Natural killer cell (primary cell): ENCODE data around the gene LHPP. TPM values are rescaled to one million over a fixed set of nuclear protein-coding genes. Genes with fewer than 3 reads are reported as not detected.

Source experiments
- ATAC-seq, 3 donors: fragments of 150-1000 bp in 2 of 3; fragments of 200-7000 bp in 1 of 3; cut with Tn5 transposase; 1 replicate in 1 of 3; 2 replicates in 2 of 3; pipeline ENCODE4 v1.10.0; 2021; ENCODE audit warnings: mild to moderate bottlenecking in 2 of 3, moderate library complexity in 2 of 3
- DNase-seq, 2 donors: peaks; one replicate each; pipeline versions ENCODE4 v3.0.0 to v3.0.0-alpha.2; 2013 to 2021; ENCODE audit warnings: mixed read lengths in 1 of 2
- H3K27ac ChIP-seq: one replicate; pipeline ENCODE4 v1.5.1; 2013; ENCODE audit warnings: mild to moderate bottlenecking, low read length
- H3K27me3 ChIP-seq: one replicate; pipeline ENCODE4 v1.6.1; 2013; ENCODE audit warnings: low read length; ENCODE audit not compliant: control insufficient read depth, insufficient read depth
- H3K36me3 ChIP-seq: one replicate; pipeline ENCODE4 v1.6.1; 2013; ENCODE audit warnings: low read length; ENCODE audit not compliant: control insufficient read depth, insufficient read depth
- H3K4me1 ChIP-seq: one replicate; pipeline ENCODE4 v1.6.1; 2013; ENCODE audit warnings: low read length; ENCODE audit not compliant: control insufficient read depth, insufficient read depth
- H3K4me3 ChIP-seq: one replicate; pipeline ENCODE4 v1.5.1; 2013; ENCODE audit warnings: low read length
- H3K9me3 ChIP-seq: one replicate; pipeline ENCODE4 v1.6.1; 2013; ENCODE audit warnings: low read length; ENCODE audit not compliant: control insufficient read depth, insufficient read depth
- H3K27ac Mint-ChIP-seq, 2 donors: one replicate each; pipeline ENCODE4 v1.8.0; 2022; ENCODE audit warnings: mild to moderate bottlenecking in 2 of 2, mixed read lengths in 2 of 2, moderate library complexity in 1 of 2
- H3K27me3 Mint-ChIP-seq, 2 donors: one replicate each; pipeline ENCODE4 v1.8.0; 2022; ENCODE audit warnings: low read depth in 2 of 2, mixed read lengths in 2 of 2
- H3K36me3 Mint-ChIP-seq: one replicate; pipeline ENCODE4 v1.8.0; 2022; ENCODE audit warnings: mixed read lengths
- H3K4me1 Mint-ChIP-seq, 2 donors: one replicate each; pipeline ENCODE4 v1.8.0; 2022; ENCODE audit warnings: mixed read lengths in 2 of 2
- H3K4me3 Mint-ChIP-seq: one replicate; pipeline ENCODE4 v1.8.0; 2022; ENCODE audit warnings: mild to moderate bottlenecking, moderate library complexity, mixed read lengths
- H3K9me3 Mint-ChIP-seq, 2 donors: one replicate each; pipeline ENCODE4 v1.8.0; 2022; ENCODE audit warnings: mixed read lengths in 2 of 2
- CTCF ChIP-seq: fragments of 200-600 bp; IDR thresholded peaks from one replicate; pipeline ENCODE4 v1.8.0; 2022; ENCODE audit warnings: antibody characterized with exemption
- WGBS: methylation state at CpG from one replicate; pipeline ENCODE4 v1.1.7; 2013; ENCODE audit warnings: missing lambda C conversion rate; ENCODE audit not compliant: insufficient coverage; 5-methylcytosine and 5-hydroxymethylcytosine counted together
- intact Hi-C: fragments of 100-400 bp; cut with micrococcal nuclease; formaldehyde crosslinking; loops from one replicate; pipeline ENCODE4 v1.14.2; 2022
- total RNA-seq, 4 donors: library from RNA; stranded (reverse); fragments of 120-200 nt in 1 of 4; gene quantifications; one replicate each; pipeline versions ENCODE4 v1.2.3 to v1.2.4, GENCODE V29; 2013 to 2022

LHPP gene
- total RNA-seq, 3 donors from 2014 or later (not counting 1 experiment from before 2014, with no cell fraction given): 12.3 to 19.3 (median 14.8) TPM

- H3K27me3 Mint-ChIP-seq: no peaks in the 10 kb centered on the region
- Histone ChIP-seq H3K27ac (no peak overlapping the region), H3K36me3 (no peaks in the 10 kb centered on the region), H3K9me3 (peaks cover 4% of the 10 kb centered on the region), H3K4me1 (peaks cover 5% of the 10 kb centered on the region), H3K4me3 (no peak overlapping the region), H3K27me3 (no peaks in the 10 kb centered on the region)
- no peak for TF ChIP-seq CTCF
- H3K4me1 Mint-ChIP-seq: peaks cover 0 to 10% of the 10 kb centered on the region in 2 donors
- no peak for DNase-seq
- intact Hi-C loops: no loop called here
- no peak overlapping the region for H3K27ac Mint-ChIP-seq
- no peak for ATAC-seq
- no peak overlapping the region for H3K4me3 Mint-ChIP-seq
- H3K9me3 Mint-ChIP-seq: peaks cover 0 to 4% of the 10 kb centered on the region in 2 donors
- WGBS: 93% methylated on average over 9 of the region's 9 CpGs
- no peaks in the 10 kb centered on the region for H3K36me3 Mint-ChIP-seq
These were observed 29.5 kb downstream of the LHPP start for GRCh38 chr10:124491105-124491504.

- H3K36me3 Mint-ChIP-seq: no peaks in the 10 kb centered on the region
- peaks cover 0 to 10% of the 10 kb centered on the region in 2 donors for H3K4me1 Mint-ChIP-seq
- no peak overlapping the region for H3K4me3 Mint-ChIP-seq
- Histone ChIP-seq H3K27ac (no peak overlapping the region), H3K4me1 (peaks cover 5% of the 10 kb centered on the region), H3K36me3 (no peaks in the 10 kb centered on the region), H3K27me3 (no peaks in the 10 kb centered on the region), H3K4me3 (no peak overlapping the region), H3K9me3 (peaks cover 3% of the 10 kb centered on the region)
- peaks cover 0 to 2% of the 10 kb centered on the region in 2 donors for H3K9me3 Mint-ChIP-seq
- 96% methylated on average over 8 of the region's 8 CpGs for WGBS
- no peak overlapping the region for H3K27ac Mint-ChIP-seq
- TF ChIP-seq CTCF: no peak
- intact Hi-C loops: no loop called here
- ATAC-seq: no peak
- DNase-seq: no peak
- H3K27me3 Mint-ChIP-seq: no peaks in the 10 kb centered on the region
These were observed 30.6 kb downstream of the LHPP start for GRCh38 chr10:124492266-124492665.

- H3K4me1 ChIP-seq: peaks cover 5% of the 10 kb centered on the region
- intact Hi-C loops: no loop called here
- no peak for ATAC-seq
- DNase-seq: no peak
- Mint-ChIP-seq H3K4me1 (peaks cover 0 to 10% of the 10 kb centered on the region in 2 donors), H3K4me3 (no peak overlapping the region), H3K36me3 (no peaks in the 10 kb centered on the region), H3K9me3 (no peaks in the 10 kb centered on the region), H3K27me3 (no peaks in the 10 kb centered on the region), H3K27ac (no peak overlapping the region)
- H3K36me3 ChIP-seq: no peaks in the 10 kb centered on the region
- H3K9me3 ChIP-seq: no peaks in the 10 kb centered on the region
- H3K27me3 ChIP-seq: no peaks in the 10 kb centered on the region
- H3K27ac ChIP-seq: no peak overlapping the region
- TF ChIP-seq CTCF: no peak
- no peak overlapping the region for H3K4me3 ChIP-seq
- 62% methylated on average over 23 of the region's 23 CpGs for WGBS
These were observed 31.7 kb downstream of the LHPP start for GRCh38 chr10:124493214-124493882.
